Activated CD4-positive, alpha-beta T cell treated with anti-CD3 and anti-CD28 coated beads, Interleukin-2, amount 10 ng/mL, durations not matched to agents 7 days and 5 days (primary cell): Measurements from ENCODE around the gene CASZ1. TPM values are rescaled to one million over a fixed set of nuclear protein-coding genes. Genes with fewer than 3 reads are reported as not detected.

Experiments used
- CTCF ChIA-PET: fragments of 350-600 bp; sonication (Branson Sonifier 250); formaldehyde crosslinking; loops from one replicate; lab custom pipeline; 2021; ENCODE audit warnings: antibody characterized with exemption; lab: Charles Lee
- POLR2A ChIA-PET: fragments of 350-600 bp; sonication (Branson Sonifier 250); formaldehyde crosslinking; loops from one replicate; lab custom pipeline; 2021; ENCODE audit warnings: antibody characterized with exemption; lab: Charles Lee
- DNase-seq: peaks from one replicate; pipeline ENCODE4 v3.0.0-alpha.2; 2020
- H3K27ac Mint-ChIP-seq: one replicate; pipeline ENCODE4 v1.8.0; 2021; ENCODE audit warnings: mild to moderate bottlenecking, moderate library complexity, mixed read lengths
- H3K27me3 Mint-ChIP-seq: one replicate; pipeline ENCODE4 v1.8.0; 2021; ENCODE audit warnings: mixed read lengths
- H3K36me3 Mint-ChIP-seq: one replicate; pipeline ENCODE4 v1.8.0; 2021; ENCODE audit warnings: low read depth, mixed read lengths
- H3K4me1 Mint-ChIP-seq: one replicate; pipeline ENCODE4 v1.8.0; 2021; ENCODE audit warnings: mixed read lengths
- H3K4me3 Mint-ChIP-seq: one replicate; pipeline ENCODE4 v1.8.0; 2021; ENCODE audit warnings: mild to moderate bottlenecking, moderate library complexity, mixed read lengths
- H3K9me3 Mint-ChIP-seq: one replicate; pipeline ENCODE4 v1.8.0; 2021; ENCODE audit warnings: mixed read lengths
- total RNA-seq, 2 experiments: library from RNA; stranded (reverse); gene quantifications; one replicate each; pipeline ENCODE4 v1.2.3, GENCODE V29; 2021

The CASZ1 gene
- total RNA-seq, 2 experiments from 2014 or later = 7.6 to 9.8 TPM

DNA sequence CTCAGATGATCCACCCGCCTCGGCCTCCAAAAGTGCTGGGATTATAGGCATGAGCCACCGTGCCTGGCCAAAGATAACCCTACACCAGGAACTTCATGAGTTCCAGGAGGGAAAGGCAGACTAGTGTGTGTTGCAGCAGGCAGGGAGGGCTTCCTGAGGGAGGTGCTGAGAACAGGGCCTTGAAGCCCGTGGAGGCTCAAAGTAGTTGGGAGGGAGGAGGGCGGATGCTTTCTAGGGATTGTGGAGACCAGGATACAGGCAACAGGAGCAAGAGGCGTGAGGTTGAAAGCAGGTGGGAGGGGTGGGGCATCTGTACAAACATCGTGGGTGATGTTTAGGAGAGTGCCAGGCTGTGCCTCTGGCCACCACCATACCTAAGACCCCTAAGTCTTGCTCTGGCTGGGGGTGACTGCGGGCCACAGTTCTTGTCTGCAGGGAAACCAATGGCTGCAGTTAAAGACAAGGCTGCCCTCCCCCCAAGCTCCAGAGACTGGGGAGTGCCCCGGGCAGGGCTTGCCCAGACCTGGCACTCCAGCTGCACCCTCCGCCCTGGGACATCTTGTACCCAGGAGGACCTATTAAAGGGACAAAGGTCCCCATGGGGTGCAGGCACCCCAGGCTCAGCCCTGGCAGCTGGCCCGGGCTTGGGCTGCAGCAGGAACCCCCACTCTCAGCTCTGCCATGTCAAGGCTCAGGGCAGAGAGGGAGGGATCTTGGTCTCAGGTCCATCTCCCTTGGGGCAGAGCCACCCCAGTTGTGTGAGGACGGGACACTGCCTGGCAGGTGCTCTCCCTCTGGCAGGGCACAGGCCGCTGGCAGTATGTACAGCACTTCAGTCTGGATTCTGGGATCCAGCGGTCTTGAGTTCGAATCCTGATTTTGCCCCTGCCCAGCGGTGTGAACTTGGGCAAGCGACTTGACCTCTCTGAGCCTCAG, 22.1 kb upstream of the CASZ1 start:
- POLR2A ChIA-PET = no interaction called here
- no peak for DNase-seq
- no peak overlapping the region for H3K4me3 Mint-ChIP-seq
- no peaks in the 10 kb centered on the region for H3K36me3 Mint-ChIP-seq
- H3K4me1 Mint-ChIP-seq = no peaks in the 10 kb centered on the region
- no peaks in the 10 kb centered on the region for H3K9me3 Mint-ChIP-seq
- H3K27me3 Mint-ChIP-seq = peaks cover 1% of the 10 kb centered on the region
- no peak overlapping the region for H3K27ac Mint-ChIP-seq
- CTCF ChIA-PET = no interaction called here

- H3K9me3 Mint-ChIP-seq = no peaks in the 10 kb centered on the region
Observed at GRCh38 chr1:10816743-10817369, 20.4 kb upstream of the CASZ1 start.

GRCh38 chr1:10816233-10816632, 19.8 kb upstream of the CASZ1 start:
- CTCF ChIA-PET = no interaction called here

More at GRCh38 chr1:10816743-10817369, 20.4 kb upstream of the CASZ1 start:
- H3K27me3 Mint-ChIP-seq = no peaks in the 10 kb centered on the region
- ChIA-PET CTCF (no interaction called here), POLR2A (no interaction called here)
- no peaks in the 10 kb centered on the region for H3K4me1 Mint-ChIP-seq
- H3K36me3 Mint-ChIP-seq = no peaks in the 10 kb centered on the region
- DNase-seq = no peak
- no peak overlapping the region for H3K27ac Mint-ChIP-seq
- no peak overlapping the region for H3K4me3 Mint-ChIP-seq

GRCh38 chr1:10815858-10816195, 19.4 kb upstream of the CASZ1 start:
- Mint-ChIP-seq H3K27ac (no peak overlapping the region), H3K4me1 (no peaks in the 10 kb centered on the region), H3K36me3 (no peaks in the 10 kb centered on the region), H3K4me3 (no peak overlapping the region), H3K9me3 (no peaks in the 10 kb centered on the region), H3K27me3 (peaks cover 2% of the 10 kb centered on the region)
- DNase-seq = no peak
- ChIA-PET CTCF (no interaction called here), POLR2A (no interaction called here)

More at GRCh38 chr1:10816233-10816632, 19.8 kb upstream of the CASZ1 start:
- no peak for DNase-seq
- no peaks in the 10 kb centered on the region for H3K27me3 Mint-ChIP-seq
- H3K4me1 Mint-ChIP-seq = no peaks in the 10 kb centered on the region
- POLR2A ChIA-PET = no interaction called here
- no peaks in the 10 kb centered on the region for H3K36me3 Mint-ChIP-seq
- no peak overlapping the region for H3K4me3 Mint-ChIP-seq
- H3K9me3 Mint-ChIP-seq = no peaks in the 10 kb centered on the region
- no peak overlapping the region for H3K27ac Mint-ChIP-seq

DNA sequence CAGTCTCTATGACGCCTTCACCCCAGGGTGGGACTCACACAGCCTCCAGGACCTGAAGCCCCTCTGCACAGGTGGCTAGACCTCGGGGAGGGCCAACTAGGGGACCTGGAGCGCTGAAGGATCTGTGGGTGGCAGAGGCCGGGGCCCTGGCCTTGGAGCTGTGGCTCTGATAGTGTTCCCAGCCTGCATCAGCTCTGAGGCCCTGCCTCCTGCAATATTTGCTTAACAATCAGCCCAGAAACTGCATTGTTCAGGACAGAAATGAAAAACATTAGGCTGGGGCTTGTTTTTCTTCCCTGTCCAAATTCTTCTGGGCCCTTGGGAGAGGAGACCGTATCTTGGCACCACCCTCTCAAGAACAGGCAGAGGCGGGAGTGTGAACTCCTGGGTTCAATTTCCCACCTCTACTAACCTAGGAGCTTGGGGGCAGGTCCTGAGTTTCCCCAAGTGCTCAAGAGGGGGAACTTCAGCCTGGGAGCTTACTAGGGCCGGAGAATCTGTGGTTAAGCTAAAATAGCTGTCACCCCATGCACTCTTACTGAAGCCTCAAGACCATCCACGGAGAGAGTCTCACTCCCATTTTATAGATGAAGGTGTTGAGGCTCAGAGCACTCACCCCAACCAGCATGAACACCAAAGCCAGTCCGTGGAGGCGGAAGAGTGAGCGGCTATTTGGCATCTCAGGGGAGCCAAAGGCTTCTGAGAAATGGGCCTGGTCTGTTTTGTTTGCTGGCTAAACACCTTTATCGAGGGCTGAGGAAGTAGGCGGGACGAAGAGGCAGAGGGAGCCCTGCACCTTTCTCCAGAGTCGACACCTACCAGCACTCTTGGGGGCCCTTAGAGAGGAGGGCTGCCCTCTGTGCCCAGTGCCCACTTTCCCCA, 18.8 kb upstream of the CASZ1 start:
- POLR2A ChIA-PET = no interaction called here
- Mint-ChIP-seq H3K36me3 (no peaks in the 10 kb centered on the region), H3K27ac (no peak overlapping the region), H3K9me3 (no peaks in the 10 kb centered on the region), H3K4me1 (no peaks in the 10 kb centered on the region), H3K4me3 (no peak overlapping the region), H3K27me3 (peaks cover 2% of the 10 kb centered on the region)
- CTCF ChIA-PET = no interaction called here
- DNase-seq = no peak

- no peak overlapping the region for H3K27ac Mint-ChIP-seq
- H3K4me3 Mint-ChIP-seq = no peak overlapping the region
- DNase-seq = no peak
- ChIA-PET POLR2A (no interaction called here), CTCF (no interaction called here)
- H3K9me3 Mint-ChIP-seq = no peaks in the 10 kb centered on the region
- no peaks in the 10 kb centered on the region for H3K4me1 Mint-ChIP-seq
- H3K27me3 Mint-ChIP-seq = peaks cover 2% of the 10 kb centered on the region
- no peaks in the 10 kb centered on the region for H3K36me3 Mint-ChIP-seq
Observed at GRCh38 chr1:10814312-10814711, 17.9 kb upstream of the CASZ1 start.

DNA sequence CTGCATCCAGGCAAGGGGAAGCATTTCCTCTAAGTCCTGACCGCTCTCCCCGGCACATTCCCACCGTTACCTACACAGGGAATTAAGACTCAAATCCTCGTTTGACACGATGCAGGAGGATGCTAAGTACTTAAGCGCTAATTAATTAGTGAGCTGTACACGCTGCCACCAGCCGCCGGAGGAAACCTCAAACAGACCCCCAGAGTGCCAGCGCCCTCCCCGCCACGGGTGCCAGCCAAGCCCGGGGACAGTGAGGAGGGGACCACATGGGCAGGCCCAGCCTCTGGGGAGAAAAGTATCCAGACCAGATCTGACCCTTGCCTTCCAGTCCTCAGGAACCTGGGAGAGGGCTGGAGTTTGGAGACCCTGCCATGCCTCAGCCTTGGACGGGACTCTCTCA, 17.4 kb upstream of the CASZ1 start:
- H3K4me1 Mint-ChIP-seq = no peaks in the 10 kb centered on the region
- H3K36me3 Mint-ChIP-seq = no peaks in the 10 kb centered on the region
- no peak overlapping the region for H3K4me3 Mint-ChIP-seq
- no peaks in the 10 kb centered on the region for H3K9me3 Mint-ChIP-seq
- ChIA-PET POLR2A (no interaction called here), CTCF (interaction anchor here (0.6 kb wide), 1 partner anchor 126 kb away, joined by 3 read pairs; no protein-coding TSS in a partner anchor)
- no peak overlapping the region for H3K27ac Mint-ChIP-seq
- peaks cover 6% of the 10 kb centered on the region for H3K27me3 Mint-ChIP-seq
- no peak for DNase-seq

DNA sequence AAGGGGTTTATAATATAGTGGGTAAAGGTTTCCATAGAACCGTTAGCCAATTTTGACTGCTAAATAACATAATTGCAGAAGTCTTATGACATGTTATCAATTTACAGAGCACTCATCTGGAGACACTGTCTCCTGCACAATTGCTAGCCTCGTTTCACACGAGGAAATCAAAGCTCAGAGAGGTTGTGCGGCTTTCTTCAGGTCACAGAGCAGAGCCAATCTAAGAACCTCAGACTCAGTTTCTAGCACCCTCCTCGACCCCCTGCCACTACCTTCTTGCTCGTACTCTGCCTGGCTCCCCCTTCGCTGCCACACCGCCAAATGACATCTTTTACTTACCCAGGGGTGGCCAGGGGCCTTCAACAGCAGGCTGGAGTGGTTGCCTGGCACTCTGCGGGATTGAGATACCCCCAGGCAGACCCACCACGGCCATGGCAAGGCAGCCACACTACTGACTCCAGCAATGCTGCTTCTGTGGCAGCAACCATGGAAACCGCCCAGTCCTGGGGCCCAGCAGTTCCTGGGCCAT, 16.0 kb upstream of the CASZ1 start:
- Mint-ChIP-seq H3K4me3 (no peak overlapping the region), H3K9me3 (no peaks in the 10 kb centered on the region), H3K36me3 (no peaks in the 10 kb centered on the region), H3K27ac (no peak overlapping the region), H3K4me1 (no peaks in the 10 kb centered on the region), H3K27me3 (peaks cover 11% of the 10 kb centered on the region)
- ChIA-PET POLR2A (no interaction called here), CTCF (no interaction called here)
- DNase-seq = no peak

GRCh38 chr1:10808441-10808840, 12.0 kb upstream of the CASZ1 start:
- ChIA-PET POLR2A (no interaction called here), CTCF (no interaction called here)
- no peaks in the 10 kb centered on the region for H3K4me1 Mint-ChIP-seq
- H3K36me3 Mint-ChIP-seq = no peaks in the 10 kb centered on the region
- no peak overlapping the region for H3K27ac Mint-ChIP-seq
- DNase-seq = no peak
- no peaks in the 10 kb centered on the region for H3K9me3 Mint-ChIP-seq
- H3K4me3 Mint-ChIP-seq = no peak overlapping the region
- peaks cover 22% of the 10 kb centered on the region for H3K27me3 Mint-ChIP-seq

DNA sequence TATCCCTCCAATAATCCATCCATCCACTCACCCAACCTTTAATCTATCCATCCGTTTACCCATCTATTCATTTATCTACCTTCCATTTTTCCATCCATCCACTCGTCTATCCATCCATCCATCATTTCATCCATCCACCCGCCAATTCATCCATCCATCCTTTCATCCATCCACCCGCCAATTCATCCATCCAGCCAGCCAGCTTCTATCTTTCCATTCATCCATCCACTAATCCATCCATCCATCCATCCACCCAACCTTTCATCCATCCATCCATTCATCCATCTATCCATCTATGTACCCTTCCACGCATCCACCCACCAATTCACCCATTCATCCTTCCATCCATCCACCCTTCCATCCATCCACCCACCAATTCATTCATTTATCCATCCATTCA, 10.5 kb upstream of the CASZ1 start:
- H3K27ac Mint-ChIP-seq = no peak overlapping the region
- CTCF ChIA-PET = no interaction called here
- H3K4me3 Mint-ChIP-seq = no peak overlapping the region
- POLR2A ChIA-PET = no interaction called here
- no peaks in the 10 kb centered on the region for H3K4me1 Mint-ChIP-seq
- H3K9me3 Mint-ChIP-seq = no peaks in the 10 kb centered on the region
- DNase-seq = no peak
- H3K36me3 Mint-ChIP-seq = no peaks in the 10 kb centered on the region
- H3K27me3 Mint-ChIP-seq = peaks cover 32% of the 10 kb centered on the region

DNA sequence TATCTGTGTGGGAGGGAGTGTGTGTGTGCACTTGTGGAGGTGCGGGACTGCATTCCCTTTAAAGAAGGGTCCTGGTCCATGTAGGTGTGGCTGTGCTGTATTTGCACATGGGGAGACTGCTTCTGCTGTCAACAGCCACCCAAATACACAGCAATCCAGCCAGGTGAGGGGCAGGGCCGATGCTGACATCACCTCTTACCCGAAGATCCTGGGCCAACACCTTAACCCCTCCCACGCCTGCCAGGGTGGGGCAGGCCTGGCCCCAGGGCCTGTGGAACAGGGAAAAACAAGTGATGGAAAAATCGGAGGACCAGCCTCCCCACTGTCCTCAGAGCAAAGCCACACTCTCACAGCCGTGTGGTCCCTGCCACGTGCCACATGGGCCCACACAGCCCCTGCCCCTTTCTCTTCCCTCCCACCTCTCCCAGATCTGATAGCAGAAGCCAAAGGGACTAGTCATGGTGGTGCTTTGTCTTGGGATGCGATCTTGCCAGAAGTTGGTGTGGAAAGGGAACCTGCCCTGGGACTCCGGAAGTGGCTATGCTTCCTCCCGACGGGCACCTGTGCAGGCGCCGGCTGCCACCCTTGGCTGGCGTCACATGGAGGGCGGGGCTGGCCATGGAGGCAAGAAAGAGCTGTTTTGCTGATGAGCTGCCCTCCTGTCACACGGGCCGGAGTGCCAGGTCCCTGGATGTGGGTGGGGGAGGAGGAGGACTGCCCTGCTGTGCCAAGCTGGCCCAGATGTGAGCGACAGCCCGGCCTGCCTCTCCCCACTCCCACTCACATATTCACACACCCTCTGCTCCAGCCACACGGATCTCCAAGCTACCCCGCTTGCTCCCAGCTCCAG, 7.8 kb upstream of the CASZ1 start:
- H3K36me3 Mint-ChIP-seq = no peaks in the 10 kb centered on the region
- H3K27me3 Mint-ChIP-seq = peaks cover 49% of the 10 kb centered on the region
- no peaks in the 10 kb centered on the region for H3K9me3 Mint-ChIP-seq
- no peak overlapping the region for H3K27ac Mint-ChIP-seq
- no peaks in the 10 kb centered on the region for H3K4me1 Mint-ChIP-seq
- DNase-seq = no peak
- ChIA-PET POLR2A (no interaction called here), CTCF (no interaction called here)
- no peak overlapping the region for H3K4me3 Mint-ChIP-seq
